DND-41 (cell line): ENCODE measurements around the gene THRA.

Experiments used
- ATAC-seq: fragments of 200-7000 bp; cut with Tn5 transposase; 3 replicates; pipeline ENCODE4 v1.9.1; 2021; ENCODE audit warnings: low read depth; ENCODE audit not compliant: insufficient read depth
- DNase-seq: peaks from one replicate; pipeline ENCODE4 v3.0.0-alpha.2; 2020
- H2AFZ ChIP-seq: 2 replicates; pipeline ENCODE4 v1.6.0; 2012; ENCODE audit warnings: low read depth, low read length
- H3K27ac ChIP-seq: 2 replicates; pipeline ENCODE4 v1.5.1; 2012; ENCODE audit warnings: low read length, inconsistent platforms
- H3K27me3 ChIP-seq: fragments of 200-600 bp; sonication (generic); 2 replicates; pipeline ENCODE4 v1.6.0; 2012; ENCODE audit warnings: low read length, mild to moderate bottlenecking, inconsistent platforms; ENCODE audit not compliant: insufficient read depth, poor library complexity
- H3K36me3 ChIP-seq: 2 replicates; pipeline ENCODE4 v1.5.1; 2012; ENCODE audit warnings: low read length, inconsistent platforms; ENCODE audit not compliant: insufficient read depth
- H3K4me1 ChIP-seq: 2 replicates; pipeline ENCODE4 v1.5.1; 2012; ENCODE audit warnings: mild to moderate bottlenecking, low read length; ENCODE audit not compliant: insufficient read depth
- H3K4me2 ChIP-seq: 2 replicates; pipeline ENCODE4 v1.6.0; 2012; ENCODE audit warnings: mild to moderate bottlenecking, moderate library complexity, low read length, inconsistent platforms; ENCODE audit not compliant: insufficient read depth
- H3K4me3 ChIP-seq, 2 experiments: fragments of 200-600 bp in 1 of 2; shearing (Covaris generic) in 1 of 2; 2 replicates each; pipeline ENCODE4 v1.5.1; 2012 to 2016; ENCODE audit warnings: inconsistent platforms in 2 of 2, low read length in 2 of 2, mild to moderate bottlenecking in 2 of 2, low read depth in 1 of 2, moderate library complexity in 1 of 2
- H3K79me2 ChIP-seq: 2 replicates; pipeline ENCODE4 v1.6.0; 2012; ENCODE audit warnings: low read length, inconsistent platforms; ENCODE audit not compliant: insufficient read depth
- H3K9ac ChIP-seq: 2 replicates; pipeline ENCODE4 v1.6.0; 2012; ENCODE audit warnings: low read depth, mild to moderate bottlenecking, inconsistent platforms, low read length, moderate library complexity
- H3K9me3 ChIP-seq: 2 replicates; pipeline ENCODE4 v1.5.1; 2012; ENCODE audit warnings: low read length, moderate library complexity, mild to moderate bottlenecking, inconsistent platforms; ENCODE audit not compliant: insufficient read depth, severe bottlenecking
- H4K20me1 ChIP-seq: 2 replicates; pipeline ENCODE4 v1.6.0; 2012; ENCODE audit warnings: low read length; ENCODE audit not compliant: insufficient read depth
- CTCF ChIP-seq: IDR thresholded peaks from 2 replicates; pipeline ENCODE4 v1.5.1; 2012; ENCODE audit warnings: borderline replicate concordance, low read length, moderate library complexity, mild to moderate bottlenecking; ENCODE audit not compliant: poor library complexity, severe bottlenecking; ENCODE audit errors: extremely low read depth
- EZH2 ChIP-seq: IDR thresholded peaks from 3 replicates; pipeline ENCODE4 v1.6.1; 2012; ENCODE audit warnings: borderline replicate concordance, low read depth, mild to moderate bottlenecking, moderate library complexity, low read length, inconsistent platforms; ENCODE audit not compliant: severe bottlenecking

The THRA gene

GRCh38 chr17:40059729-40060475 lies 2.9 kb upstream of the THRA start:
- Histone ChIP-seq H4K20me1 (no peaks in the 10 kb centered on the region), H3K27me3 (no peaks in the 10 kb centered on the region), H3K9ac (no peak overlapping the region), H3K4me3 (no peak overlapping the region), H3K4me1 (peaks cover 26% of the 10 kb centered on the region), H3K9me3 (no peaks in the 10 kb centered on the region), H3K36me3 (no peaks in the 10 kb centered on the region; the same call in 1 of the 2 replicates), H2AFZ (no peak overlapping the region), H3K27ac (no peak overlapping the region), H3K79me2 (peaks cover 21% of the 10 kb centered on the region), H3K4me2 (no peak overlapping the region)
- DNase-seq (no peak), ATAC-seq (no peak)
- TF ChIP-seq EZH2, result no peak
- TF ChIP-seq CTCF, result no peak

- no peak overlapping the region for H3K4me2 ChIP-seq
- H2AFZ ChIP-seq, result no peak overlapping the region
- no peak overlapping the region for H3K9ac ChIP-seq
- DNase-seq (no peak), ATAC-seq (no peak)
- TF ChIP-seq EZH2, result no peak
- TF ChIP-seq CTCF, result no peak
- H3K27me3 ChIP-seq, result no peaks in the 10 kb centered on the region
- H3K4me1 ChIP-seq, result peaks cover 33% of the 10 kb centered on the region
- H3K79me2 ChIP-seq, result peaks cover 30% of the 10 kb centered on the region
- H3K36me3 ChIP-seq, result no peaks in the 10 kb centered on the region; the same call in 1 of the 2 replicates
- no peak overlapping the region for H3K27ac ChIP-seq
- H3K4me3 ChIP-seq, result no peak overlapping the region
- H3K9me3 ChIP-seq, result no peaks in the 10 kb centered on the region
- no peaks in the 10 kb centered on the region for H4K20me1 ChIP-seq
These were observed 1.7 kb upstream of the THRA start for GRCh38 chr17:40060887-40061608.

DNA sequence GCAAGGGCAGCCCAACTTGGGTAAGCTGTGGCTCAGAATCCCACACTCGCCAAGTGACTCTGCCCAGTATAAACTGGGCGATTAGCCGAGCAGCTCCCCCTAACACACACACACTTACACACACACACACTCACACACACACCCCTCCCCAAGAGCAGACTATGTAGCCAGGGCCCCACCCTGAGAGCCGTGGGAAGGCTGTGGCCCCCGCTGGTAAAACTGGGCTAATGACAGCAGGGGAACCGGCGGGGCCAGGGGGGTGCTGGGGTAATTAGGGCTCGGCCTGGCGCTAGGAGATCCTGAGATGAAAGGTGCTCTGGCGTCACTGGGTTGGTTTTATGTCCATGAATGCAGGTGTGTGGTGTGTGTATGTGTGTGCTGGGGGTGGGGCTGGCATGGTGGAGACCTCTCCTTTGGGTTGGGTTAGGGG lies 1.1 kb upstream of the THRA start:
- H3K4me2 ChIP-seq, result peak overlapping the region; percentile 95; the same call in 1 of the 2 replicates
- no peaks in the 10 kb centered on the region; the same call in 1 of the 2 replicates for H3K36me3 ChIP-seq
- H3K27me3 ChIP-seq, result no peaks in the 10 kb centered on the region
- ATAC-seq (no peak), DNase-seq (no peak)
- H4K20me1 ChIP-seq, result no peaks in the 10 kb centered on the region
- peaks cover 34% of the 10 kb centered on the region for H3K4me1 ChIP-seq
- H3K9ac ChIP-seq, result no peak overlapping the region
- peak overlapping the region; percentile 69; the same call in 1 of the 2 replicates for H2AFZ ChIP-seq
- peaks cover 32% of the 10 kb centered on the region for H3K79me2 ChIP-seq
- H3K27ac ChIP-seq, result no peak overlapping the region
- TF ChIP-seq CTCF (no peak), EZH2 (no peak)
- no peaks in the 10 kb centered on the region for H3K9me3 ChIP-seq
- no peak overlapping the region for H3K4me3 ChIP-seq
